PC-3 (cell line): ENCODE results near the gene DSCAM. TPM values are rescaled to one million over a fixed set of nuclear protein-coding genes. Genes with fewer than 3 reads are reported as not detected.

Experiments used
- ATAC-seq: fragments of 200-7000 bp; cut with Tn5 transposase; 2 replicates; pipeline ENCODE4 v1.9.1; 2020; ENCODE audit warnings: mild to moderate bottlenecking, moderate library complexity
- BruUV-seq: library from RNA; stranded (reverse); fragments of 400-500 nt; replicated peaks from 2 replicates; lab custom pipeline; 2021; lab: Mats Ljungman, UMichigan
- CTCF ChIA-PET: fragments of 300-600 bp; sonication (Branson Sonifier 250); formaldehyde crosslinking; loops from one replicate; lab custom pipeline; 2022; ENCODE audit warnings: antibody characterized with exemption; lab: Charles Lee
- POLR2A ChIA-PET: fragments of 300-600 bp; sonication (Branson Sonifier 250); formaldehyde crosslinking; loops from one replicate; lab custom pipeline; 2022; ENCODE audit warnings: antibody characterized with exemption; ENCODE audit not compliant: unreplicated experiment; lab: Charles Lee
- DNase-seq: peaks from one replicate; pipeline ENCODE4 v3.0.0-alpha.2; 2015
- H2AFZ ChIP-seq: fragments of 300-600 bp; sonication (generic); 2 replicates; pipeline ENCODE4 v1.6.0; 2016; ENCODE audit warnings: antibody characterized with exemption, low read length
- H3F3A ChIP-seq: fragments of 300-600 bp; sonication (generic); one replicate; pipeline ENCODE4 v1.6.0; 2017; ENCODE audit warnings: antibody characterized with exemption, low read length, control low read depth, mild to moderate bottlenecking; ENCODE audit not compliant: unreplicated experiment
- H3K27ac ChIP-seq: fragments of 300-600 bp; sonication (generic); 2 replicates; pipeline ENCODE4 v1.5.1; 2016; ENCODE audit warnings: mild to moderate bottlenecking, low read length
- H3K27me3 ChIP-seq: fragments of 300-600 bp; sonication (generic); 2 replicates; pipeline ENCODE4 v1.6.1; 2016; ENCODE audit warnings: low read length, mixed read lengths
- H3K36me3 ChIP-seq: fragments of 300-600 bp; sonication (generic); 2 replicates; pipeline ENCODE4 v1.6.1; 2016; ENCODE audit warnings: low read depth, mixed run types, low read length, mixed read lengths
- H3K4me1 ChIP-seq: fragments of 300-600 bp; sonication (generic); 2 replicates; pipeline ENCODE4 v1.5.1; 2016; ENCODE audit warnings: low read length; ENCODE audit not compliant: insufficient read depth
- H3K4me2 ChIP-seq: fragments of 300-600 bp; sonication (generic); 2 replicates; pipeline ENCODE4 v1.6.0; 2016; ENCODE audit warnings: low read length
- H3K4me3 ChIP-seq: fragments of 300-600 bp; sonication (generic); 2 replicates; pipeline ENCODE4 v1.5.1; 2016; ENCODE audit warnings: mild to moderate bottlenecking, low read length, mixed read lengths
- H3K79me2 ChIP-seq: fragments of 300-600 bp; sonication (generic); 2 replicates; pipeline ENCODE4 v1.6.1; 2017; ENCODE audit warnings: low read length, mixed read lengths
- H3K9ac ChIP-seq: fragments of 300-600 bp; sonication (generic); 2 replicates; pipeline ENCODE4 v1.6.0; 2016; ENCODE audit warnings: mild to moderate bottlenecking, low read length
- H3K9me2 ChIP-seq: fragments of 300-600 bp; sonication (generic); replicated peaks from 2 replicates; pipeline ENCODE4 v1.6.1; 2016; ENCODE audit warnings: mixed run types, low read length, mixed read lengths
- H3K9me3 ChIP-seq: fragments of 300-600 bp; sonication (generic); 2 replicates; pipeline ENCODE4 v1.6.1; 2016; ENCODE audit warnings: low read length, mixed read lengths
- H4K20me1 ChIP-seq: fragments of 300-600 bp; sonication (generic); 2 replicates; pipeline ENCODE4 v1.6.1; 2016; ENCODE audit warnings: low read length, mixed read lengths
- CTCF ChIP-seq: fragments of 300-600 bp; sonication (generic); conservative IDR thresholded peaks from 2 replicates; pipeline ENCODE4 v1.5.1; 2017; ENCODE audit warnings: antibody characterized with exemption, low read depth, mild to moderate bottlenecking, low read length
- EZH2 ChIP-seq: fragments of 300-600 bp; sonication (generic); IDR thresholded peaks from one replicate; pipeline ENCODE4 v1.6.1; 2017; ENCODE audit warnings: antibody characterized with exemption, mild to moderate bottlenecking, low read length; ENCODE audit not compliant: unreplicated experiment
- EZH2phosphoT487 ChIP-seq: fragments of 300-600 bp; sonication (generic); IDR thresholded peaks from 2 replicates; pipeline ENCODE4 v1.6.1; 2018; ENCODE audit warnings: mild to moderate bottlenecking, antibody characterized with exemption, low read length, borderline replicate concordance
- intact Hi-C: fragments of 100-400 bp; cut with micrococcal nuclease; formaldehyde crosslinking; loops from 2 replicates; pipeline ENCODE4 v1.9.0; 2023
- total RNA-seq: library from RNA; depleted of rRNA; stranded (reverse); fragments of >200 nt; gene quantifications from 2 replicates; pipeline ENCODE4 v1.2.3, GENCODE V29; 2014

Gene DSCAM
- total RNA-seq, 1 experiment from 2014 or later = not detected

GRCh38 chr21:40316104-40316503, 530.9 kb downstream of the DSCAM start:
- H3K4me3 ChIP-seq = no peak overlapping the region
- no peak overlapping the region for H3K9ac ChIP-seq
- no TSS peak for BruUV-seq
- H2AFZ ChIP-seq = no peak overlapping the region
- no peaks in the 10 kb centered on the region for H3F3A ChIP-seq
- TF ChIP-seq EZH2phosphoT487 (no peak), EZH2 (no peak), CTCF (no peak)
- DNase-seq (no peak), ATAC-seq (no peak)
- no peaks in the 10 kb centered on the region for H4K20me1 ChIP-seq
- POLR2A ChIA-PET = no interaction called here
- no peak overlapping the region for H3K4me2 ChIP-seq
- no peaks in the 10 kb centered on the region for H3K4me1 ChIP-seq
- H3K27ac ChIP-seq = no peak overlapping the region
- intact Hi-C loops = no loop called here
- peaks cover 31% of the 10 kb centered on the region for H3K9me3 ChIP-seq
- no peaks in the 10 kb centered on the region for H3K27me3 ChIP-seq
- CTCF ChIA-PET = no interaction called here
- no peaks in the 10 kb centered on the region for H3K79me2 ChIP-seq
- H3K36me3 ChIP-seq = no peaks in the 10 kb centered on the region
- no peaks in the 10 kb centered on the region for H3K9me2 ChIP-seq

- no peak for TF ChIP-seq CTCF
- no peak for TF ChIP-seq EZH2
- TF ChIP-seq EZH2phosphoT487 = no peak
- H3K9ac ChIP-seq = no peak overlapping the region
- no peak overlapping the region for H3K4me3 ChIP-seq
- ChIA-PET POLR2A (no interaction called here), CTCF (no interaction called here)
- intact Hi-C loops = no loop called here
- peaks cover 29% of the 10 kb centered on the region for H3K9me3 ChIP-seq
- H3F3A ChIP-seq = no peaks in the 10 kb centered on the region
- no peak overlapping the region for H3K4me2 ChIP-seq
- H3K79me2 ChIP-seq = no peaks in the 10 kb centered on the region
- no peaks in the 10 kb centered on the region for H3K4me1 ChIP-seq
- no peaks in the 10 kb centered on the region for H4K20me1 ChIP-seq
- no peak overlapping the region for H2AFZ ChIP-seq
- no peaks in the 10 kb centered on the region for H3K36me3 ChIP-seq
- DNase-seq (no peak), ATAC-seq (no peak)
- H3K27ac ChIP-seq = no peak overlapping the region
- no TSS peak for BruUV-seq
- H3K27me3 ChIP-seq = no peaks in the 10 kb centered on the region
- no peaks in the 10 kb centered on the region for H3K9me2 ChIP-seq
These were observed 531.3 kb downstream of the DSCAM start for GRCh38 chr21:40315626-40316025.

- POLR2A ChIA-PET = no interaction called here
- Histone ChIP-seq H3K9me2 (no peaks in the 10 kb centered on the region), H3K9ac (no peak overlapping the region), H3K79me2 (no peaks in the 10 kb centered on the region), H2AFZ (no peak overlapping the region), H3K4me1 (no peaks in the 10 kb centered on the region), H3K27ac (no peak overlapping the region), H3K36me3 (no peaks in the 10 kb centered on the region), H4K20me1 (no peaks in the 10 kb centered on the region), H3F3A (no peaks in the 10 kb centered on the region), H3K27me3 (no peaks in the 10 kb centered on the region), H3K9me3 (peaks cover 34% of the 10 kb centered on the region), H3K4me2 (no peak overlapping the region), H3K4me3 (no peak overlapping the region)
- intact Hi-C loops = no loop called here
- DNase-seq (no peak), ATAC-seq (no peak)
- TF ChIP-seq CTCF (no peak), EZH2 (no peak), EZH2phosphoT487 (no peak)
- no TSS peak for BruUV-seq
- CTCF ChIA-PET = no interaction called here
These were observed 533.7 kb downstream of the DSCAM start for GRCh38 chr21:40313260-40313659.
